Adrenal gland (tissue), 12 donors: ENCODE results near the gene CTBP2. TPM values are rescaled to one million over a fixed set of nuclear protein-coding genes. Genes with fewer than 3 reads are reported as not detected.
A peak's percentile ranks its signal among the peaks of the same experiment; 100 is the strongest.

ENCODE experiments used
- DNase-seq, 7 donors: peaks; one replicate each; pipeline ENCODE4 v3.0.0-alpha.2; 2019 to 2020
- H3K27ac ChIP-seq, 5 donors: fragments of 200-600 bp; sonication (generic) in 4 of 5; 1 replicate in 3 of 5; 2 replicates in 2 of 5; pipeline versions ENCODE4 v1.5.1 to v1.8.0; 2016 to 2020; ENCODE audit warnings: mild to moderate bottlenecking in 1 of 5
- H3K27me3 ChIP-seq: fragments of 200-600 bp; 2 replicates; pipeline ENCODE4 v1.8.0; 2021
- H3K36me3 ChIP-seq, 2 donors: fragments of 200-600 bp; replicated peaks in 1 of 2; 1 replicate in 1 of 2; 2 replicates in 1 of 2; pipeline versions ENCODE4 v1.5.1 to v1.8.0; 2018 to 2022
- H3K4me1 ChIP-seq, 2 donors: fragments of 200-600 bp; replicated peaks in 1 of 2; 1 replicate in 1 of 2; 2 replicates in 1 of 2; pipeline versions ENCODE4 v1.5.1 to v1.8.0; 2018 to 2021
- H3K4me3 ChIP-seq, 4 donors: fragments of 200-600 bp; sonication (generic) in 3 of 4; one replicate each; pipeline ENCODE4 v1.5.1; 2016 to 2018
- H3K9me3 ChIP-seq, 3 donors: fragments of 200-600 bp; sonication (generic) in 1 of 3; replicated peaks in 1 of 3; 1 replicate in 2 of 3; 2 replicates in 1 of 3; pipeline versions ENCODE4 v1.5.1 to v1.8.0; 2016 to 2021
- POLR2A ChIP-seq, 2 donors: fragments of 450-650 bp; IDR thresholded peaks; one replicate each; pipeline ENCODE4 v1.6.1; 2017; ENCODE audit warnings: antibody characterized with exemption in 2 of 2, mild to moderate bottlenecking in 2 of 2, moderate library complexity in 1 of 2
- WGBS, 4 donors: extraction: QIAGEN DNeasy Blood & Tissue Kit in 2 of 4; methylation state at CpG; one replicate each; pipeline versions ENCODE4 v1.1.5 to v1.1.7; 2013 to 2017; 5-methylcytosine and 5-hydroxymethylcytosine counted together
- intact Hi-C, 2 donors: fragments of 100-400 bp; cut with DNase I; formaldehyde crosslinking; loops; one replicate each; pipeline versions ENCODE4 v1.14.1 to v1.15.0; 2022 to 2023
- polyA plus RNA-seq, 3 donors: library from polyadenylated mRNA; stranded (reverse); fragments of 200-250 nt in 2 of 3; fragments of 350-450 nt in 1 of 3; fragmentation: Illumina TruSeq in 1 of 3; extraction: RNeasy Lipid Tissue Mini Kit (QIAGEN cat#74804) in 1 of 3; gene quantifications; one replicate each; pipeline ENCODE4 v1.2.3, GENCODE V29; 2013 to 2014
- total RNA-seq, 9 donors: library from RNA; depleted of rRNA in 4 of 9; stranded (reverse); fragments of >200 nt in 4 of 9; fragments of 120-200 nt in 1 of 9; fragmentation: NEBNext Ultra II Directional in 1 of 9; extraction: Animal tissue kit (Norgen Biotek cat#: 25700) in 1 of 9; gene quantifications; one replicate each; pipeline versions ENCODE4 v1.1.0 to v1.2.4, GENCODE V29; 2013 to 2023
- TF ChIP-seq, protein P1 (sequence below), 6 experiments: fragments of 450-650 bp in 4 of 6; fragments of 200-600 bp in 2 of 6; sonication (generic) in 1 of 6; IDR thresholded peaks; 1 replicate in 5 of 6; 2 replicates in 1 of 6; pipeline versions ENCODE4 v1.5.1 to v1.8.0; 2016 to 2021; ENCODE audit warnings: antibody characterized with exemption in 6 of 6, mild to moderate bottlenecking in 2 of 6, moderate library complexity in 1 of 6
- donor health status: healthy with polysubstance abuse.
- donor health status: Bipolar disorder and iron deficiency.
- donor health status: DM: yes; HTN: yes; CAD: no.
- donor health status: DM: no; HTN: no; CAD: no.
- donor health status: DM: no; HTN: no; CAD: no.
- donor health status: DM: yes; HTN: yes; CAD: no.

Gene CTBP2
- total and polyA plus RNA-seq, 12 donors = 25.3 to 66.5 (median 45.7) TPM

DNA sequence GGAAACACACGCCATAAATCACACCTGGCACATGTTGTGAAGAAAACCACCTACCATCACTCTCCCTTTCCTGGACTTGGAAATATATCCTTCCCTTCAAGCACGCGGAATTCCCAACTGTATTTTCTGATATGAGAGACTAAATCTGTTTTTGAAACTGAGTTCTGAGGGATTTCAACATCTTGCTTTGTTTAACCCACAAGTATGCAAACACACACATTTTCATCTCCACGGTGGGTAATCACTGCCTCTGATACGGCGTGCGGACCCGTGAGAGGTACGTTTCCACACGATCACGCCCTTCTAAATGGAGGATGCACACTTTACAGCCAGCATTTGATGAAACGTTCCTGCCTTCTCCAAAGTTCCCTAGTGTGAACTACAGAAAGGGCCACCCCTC, 135.0 kb downstream of the CTBP2 start:
- Histone ChIP-seq H3K36me3 (peaks cover 0 to 8% of the 10 kb centered on the region in 2 donors), H3K4me3 (no peak overlapping the region), H3K27ac (peak overlapping the region in 1 of 5 donors; percentile 74), H3K9me3 (no peaks in the 10 kb centered on the region), H3K4me1 (peaks cover 2 to 41% of the 10 kb centered on the region in 2 donors), H3K27me3 (no peaks in the 10 kb centered on the region)
- intact Hi-C loops = no loop called here
- DNase-seq = no peak
- no peak for TF ChIP-seq POLR2A (IDR thresholded peaks at IDR 0.05)
- TF ChIP-seq, protein P1, sequence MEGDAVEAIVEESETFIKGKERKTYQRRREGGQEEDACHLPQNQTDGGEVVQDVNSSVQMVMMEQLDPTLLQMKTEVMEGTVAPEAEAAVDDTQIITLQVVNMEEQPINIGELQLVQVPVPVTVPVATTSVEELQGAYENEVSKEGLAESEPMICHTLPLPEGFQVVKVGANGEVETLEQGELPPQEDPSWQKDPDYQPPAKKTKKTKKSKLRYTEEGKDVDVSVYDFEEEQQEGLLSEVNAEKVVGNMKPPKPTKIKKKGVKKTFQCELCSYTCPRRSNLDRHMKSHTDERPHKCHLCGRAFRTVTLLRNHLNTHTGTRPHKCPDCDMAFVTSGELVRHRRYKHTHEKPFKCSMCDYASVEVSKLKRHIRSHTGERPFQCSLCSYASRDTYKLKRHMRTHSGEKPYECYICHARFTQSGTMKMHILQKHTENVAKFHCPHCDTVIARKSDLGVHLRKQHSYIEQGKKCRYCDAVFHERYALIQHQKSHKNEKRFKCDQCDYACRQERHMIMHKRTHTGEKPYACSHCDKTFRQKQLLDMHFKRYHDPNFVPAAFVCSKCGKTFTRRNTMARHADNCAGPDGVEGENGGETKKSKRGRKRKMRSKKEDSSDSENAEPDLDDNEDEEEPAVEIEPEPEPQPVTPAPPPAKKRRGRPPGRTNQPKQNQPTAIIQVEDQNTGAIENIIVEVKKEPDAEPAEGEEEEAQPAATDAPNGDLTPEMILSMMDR (IDR thresholded peaks at IDR 0.05) = no peak
- 71 to 73% (median 71%) methylated on average over 12 of the region's 12 CpGs for WGBS, 4 donors

DNA sequence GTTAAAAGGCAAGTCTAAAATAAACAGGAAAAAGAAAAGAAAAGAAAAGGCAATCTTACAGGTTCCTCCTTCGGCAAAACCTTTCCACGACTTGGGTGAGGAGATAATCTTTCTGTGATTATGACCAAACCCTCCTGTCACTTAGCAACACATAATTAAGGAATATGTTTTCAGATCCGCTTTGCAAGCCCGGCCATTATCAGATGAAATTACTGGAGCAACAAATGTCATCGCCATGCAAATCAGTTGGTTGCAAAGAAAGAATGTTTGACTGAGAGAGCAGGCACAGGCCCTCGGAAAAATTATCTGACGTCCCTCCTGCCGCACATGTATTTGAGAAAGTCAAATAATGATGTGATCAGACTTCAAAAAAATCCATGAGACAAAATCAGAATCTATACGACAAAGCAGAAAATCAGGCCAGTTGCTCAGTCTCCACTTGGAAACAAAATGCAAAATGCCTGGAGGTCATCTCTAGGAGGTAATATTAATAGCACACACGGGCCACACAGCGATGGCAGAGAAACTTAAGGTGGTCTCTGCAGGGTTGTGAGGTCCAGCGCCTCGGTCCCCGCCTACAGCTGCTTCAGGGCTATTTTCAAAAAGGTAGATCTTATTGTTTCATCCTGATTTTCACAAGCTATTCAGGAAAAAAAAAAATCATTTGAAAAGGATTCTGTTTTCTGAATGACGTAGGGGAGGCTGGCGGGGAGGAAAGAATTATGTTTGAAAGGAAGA, 135.7 kb downstream of the CTBP2 start:
- intact Hi-C loops = no loop called here
- 52 to 62% (median 57%) methylated on average over 16 of the region's 16 CpGs for WGBS, 4 donors
- H3K27me3 ChIP-seq = no peaks in the 10 kb centered on the region
- peak overlapping the region in 2 of 5 donors; percentile 23 to 74 for H3K27ac ChIP-seq
- no peak for DNase-seq
- H3K36me3 ChIP-seq = peaks cover 0 to 8% of the 10 kb centered on the region in 2 donors
- no peak overlapping the region for H3K4me3 ChIP-seq
- no peaks in the 10 kb centered on the region for H3K9me3 ChIP-seq
- no peak for TF ChIP-seq POLR2A (IDR thresholded peaks at IDR 0.05)
- TF ChIP-seq, protein P1 (IDR thresholded peaks at IDR 0.05) = no peak
- H3K4me1 ChIP-seq = peaks cover 0 to 41% of the 10 kb centered on the region in 2 donors

DNA sequence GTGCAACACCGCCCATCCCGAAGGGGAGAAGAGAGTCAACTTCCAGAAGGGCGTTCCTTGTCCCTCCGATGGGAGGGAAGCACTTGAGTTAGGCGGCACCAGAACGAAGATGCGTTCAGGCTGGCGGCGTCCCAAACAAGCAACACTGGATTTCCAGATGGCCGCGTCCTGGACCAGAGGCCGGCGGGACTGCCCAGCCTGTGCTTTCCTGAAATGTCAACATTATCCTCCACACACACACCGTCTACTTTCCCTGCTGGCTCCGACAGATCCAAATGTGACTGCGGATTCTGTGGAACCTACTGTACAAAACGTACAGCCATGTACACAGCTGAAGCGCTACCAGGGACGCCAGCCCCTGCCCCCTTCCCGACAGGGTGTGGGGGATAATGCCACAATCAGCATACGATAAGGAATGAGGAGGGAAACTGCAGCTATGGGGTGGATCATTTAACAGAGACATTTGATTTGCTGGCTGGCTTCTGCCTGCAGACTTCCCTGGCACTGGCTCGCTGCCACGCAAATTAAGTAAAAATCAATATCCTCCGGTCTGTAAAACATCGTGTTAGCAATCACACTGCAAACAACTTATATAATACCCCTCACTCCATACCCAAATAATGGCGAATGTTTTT, 136.4 kb downstream of the CTBP2 start:
- WGBS, 4 donors = 44 to 72% (median 62%) methylated on average over 22 to 26 of the region's 26 CpGs
- H3K4me3 ChIP-seq = no peak overlapping the region
- no peak for TF ChIP-seq POLR2A (IDR thresholded peaks at IDR 0.05)
- TF ChIP-seq, protein P1 (IDR thresholded peaks at IDR 0.05) = no peak
- H3K27me3 ChIP-seq = no peaks in the 10 kb centered on the region
- H3K4me1 ChIP-seq = peaks cover 0 to 41% of the 10 kb centered on the region in 2 donors
- H3K27ac ChIP-seq = peak overlapping the region in 2 of 5 donors; percentile 23 to 74
- intact Hi-C loops = no loop called here
- peak in 2 of 7 donors; percentile 49 to 84 for DNase-seq
- H3K36me3 ChIP-seq = peaks cover 0 to 8% of the 10 kb centered on the region in 2 donors
- H3K9me3 ChIP-seq = no peaks in the 10 kb centered on the region

DNA sequence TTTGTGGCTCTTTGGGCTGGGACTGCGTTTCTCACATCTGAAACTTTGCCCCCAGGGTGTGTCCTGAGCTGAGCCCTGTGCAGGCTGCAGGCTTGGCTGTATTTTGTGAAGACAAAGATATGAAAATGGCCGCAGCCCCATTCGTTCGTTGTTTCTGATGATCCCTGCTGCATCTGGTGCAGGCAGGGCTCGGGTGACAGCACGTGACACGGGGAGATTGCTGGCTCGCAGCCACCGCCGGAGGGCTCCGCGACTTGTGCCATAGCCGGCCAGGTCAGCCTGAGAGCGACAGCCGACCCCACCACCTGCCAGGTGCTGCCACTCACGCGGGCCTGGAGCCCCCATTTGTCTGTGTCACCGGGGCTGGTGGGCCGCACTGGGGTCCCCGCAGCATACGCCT, 137.1 kb downstream of the CTBP2 start:
- intact Hi-C loops = no loop called here
- peak in 1 of 7 donors; percentile 90 for DNase-seq
- no peaks in the 10 kb centered on the region for H3K27me3 ChIP-seq
- peak overlapping the region in 1 of 5 donors; percentile 74 for H3K27ac ChIP-seq
- H3K9me3 ChIP-seq = no peaks in the 10 kb centered on the region
- TF ChIP-seq, protein P1 (IDR thresholded peaks at IDR 0.05) = no peak
- TF ChIP-seq POLR2A (IDR thresholded peaks at IDR 0.05) = peak in 1 of 2 donors; percentile 25
- H3K36me3 ChIP-seq = peaks cover 0 to 8% of the 10 kb centered on the region in 2 donors
- WGBS, 4 donors = 73 to 100% (median 80%) methylated on average over 2 to 21 of the region's 21 CpGs
- no peak overlapping the region for H3K4me3 ChIP-seq
- peaks cover 0 to 45% of the 10 kb centered on the region in 2 donors for H3K4me1 ChIP-seq
